ENCODE results near the gene PRKG1. TPM values are rescaled to one million over a fixed set of nuclear protein-coding genes. Genes with fewer than 3 reads are reported as not detected.
A peak's percentile ranks its signal among the peaks of the same experiment; 100 is the strongest.

PRKG1 gene
- total and polyA plus RNA-seq, 2 of the 4 experiments (the other 2 are of a cell fraction), result 3.5 to 18.3 TPM

GRCh38 chr10:51937308-51938140, 863.2 kb downstream of the PRKG1 start:
- POLR2A ChIA-PET (ENCODE audit: unreplicated experiment), result interaction anchor here (0.6 kb wide), 1 partner anchor 1271 kb away, joined by 3 read pairs; no protein-coding TSS in a partner anchor
- H4K8ac ChIP-seq (ENCODE audit: low read depth in 2 of 2, low read length in 2 of 2), result peak overlapping the region in 1 of 2 experiments; percentile 52; a peak in 1 of 4 replicates
- DNase-seq, result peak; percentile 91
- H3K27ac ChIP-seq (ENCODE audit: insufficient read depth, low read length), result peak overlapping the region; percentile 26; the same call in 1 of the 2 replicates
- H3K27me3 ChIP-seq (ENCODE audit: control insufficient read depth, insufficient read depth, low read length), result no peaks in the 10 kb centered on the region
- H4K20me1 ChIP-seq (ENCODE audit: insufficient read depth, low read length), result no peaks in the 10 kb centered on the region; the same call in 1 of the 2 replicates
- peak overlapping the region; percentile 64 for H3K4ac ChIP-seq (ENCODE audit: low read depth, low read length)
- dilution Hi-C loops (cut with HindIII; ENCODE audit: low sequenced_read_pairs, unreplicated experiment) (no loop called here), intact Hi-C loops (cut with micrococcal nuclease) (loop anchor here (5.0 kb wide), 2 partner anchors 40 to 280 kb away; no protein-coding TSS in a partner anchor), in situ Hi-C loops (cut with MboI; ENCODE audit: low sequenced_read_pairs) (no loop called here)
- no peak overlapping the region for H4K91ac ChIP-seq (ENCODE audit: insufficient read depth, low read depth, low read length)
- no peak overlapping the region for H2AK9ac ChIP-seq (replicated peaks; ENCODE audit: low read depth, low read length, poor library complexity)
- H3K4me1 ChIP-seq (ENCODE audit: control insufficient read depth, insufficient read depth, low read length), result no peaks in the 10 kb centered on the region; the same call in 1 of the 2 replicates
- 0 out of 2 replicates have a peak overlapping the region, but pooled peaks have one; percentile 51 for H3K14ac ChIP-seq (replicated peaks; ENCODE audit: low read depth, low read length)
- peak overlapping the region; percentile 4; the same call in 1 of the 2 replicates for H3K4me3 ChIP-seq (ENCODE audit: insufficient read depth, low read depth, low read length)
- no peaks in the 10 kb centered on the region for H3K36me3 ChIP-seq (ENCODE audit: control insufficient read depth, insufficient read depth, low read length)
- peak overlapping the region; percentile 16; the same call in 1 of the 2 replicates for H2BK120ac ChIP-seq (ENCODE audit: low read depth, low read length)
- CTCF ChIA-PET, result no interaction called here
- BruUV-seq (replicated peaks), result no TSS peak
- 29% methylated on average over 3 of the region's 7 CpGs; no CpG with 5 or more reads in 1 of the 2 experiments for WGBS, 2 experiments (ENCODE audit: extremely low coverage in 2 of 2, insufficient read length in 1 of 2)
- H3K9ac ChIP-seq (ENCODE audit: low read depth, low read length), result no peak overlapping the region
- H2BK15ac ChIP-seq (ENCODE audit: low read depth, low read length), result no peak overlapping the region
- TF ChIP-seq MAZ (IDR thresholded peaks at IDR 0.05; ENCODE audit: borderline replicate concordance, low read depth, low read length) (no peak), BHLHE40 (IDR thresholded peaks at IDR 0.05; ENCODE audit: low read depth, low read length) (peak; percentile 24; the same call in 1 of the 2 replicates), RCOR1 (IDR thresholded peaks at IDR 0.05; ENCODE audit: insufficient replicate concordance, low read length) (no peak), ELK1 (IDR thresholded peaks at IDR 0.05; ENCODE audit: borderline replicate concordance, low read depth, low read length) (no peak), RFX5 (IDR thresholded peaks at IDR 0.05; ENCODE audit: low read depth, low read length) (no peak), SMC3 (IDR thresholded peaks at IDR 0.05; ENCODE audit: low read depth, low read length) (no peak), FOS (IDR thresholded peaks at IDR 0.05; ENCODE audit: low read depth, low read length) (peak; percentile 83), CEBPB (IDR thresholded peaks at IDR 0.05; ENCODE audit: low read depth, low read length) (peak; percentile 75), MAFK (IDR thresholded peaks at IDR 0.05; ENCODE audit: low read depth, low read length) (no peak), USF2 (IDR thresholded peaks at IDR 0.05; ENCODE audit: low read depth, low read length) (no peak)
- H3K23ac ChIP-seq (ENCODE audit: low read depth, low read length), result no peak overlapping the region
- no peak overlapping the region; the same call in 1 of the 2 replicates for H3K56ac ChIP-seq (ENCODE audit: extremely low read depth, insufficient read depth, low read length)
- peak overlapping the region; percentile 6 for H3K18ac ChIP-seq (ENCODE audit: low read depth, low read length)
- H2BK5ac ChIP-seq (ENCODE audit: low read depth, low read length, poor library complexity, severe bottlenecking), result peak overlapping the region; percentile 94
- peak; percentile 96 for ATAC-seq (ENCODE audit: low read depth)
- no peaks in the 10 kb centered on the region for H3K9me3 ChIP-seq (ENCODE audit: control insufficient read depth, insufficient read depth, low read length)
- H3K4me2 ChIP-seq (ENCODE audit: low read depth, low read length), result peak overlapping the region; percentile 88
- peak overlapping the region; percentile 61; the same call in 1 of the 2 replicates for H2BK20ac ChIP-seq (ENCODE audit: low read depth, low read length)
- peaks cover 3% of the 10 kb centered on the region; the same call in 1 of the 2 replicates for H3K9me1 ChIP-seq (ENCODE audit: insufficient read depth, low read length)
- peak overlapping the region; percentile 82; the same call in 1 of the 2 replicates for H4K5ac ChIP-seq (ENCODE audit: low read depth, low read length)
- peak overlapping the region; percentile 49; the same call in 1 of the 2 replicates for H2AK5ac ChIP-seq (ENCODE audit: low read depth, low read length)
- H3K79me1 ChIP-seq (ENCODE audit: low read depth in 1 of 2, low read length in 2 of 2), result 0 out of 4 replicates have a peak, but pooled peaks cover 0 to 4% of the 10 kb centered on the region in 2 experiments
- H2AFZ ChIP-seq (replicated peaks; ENCODE audit: low read length, poor library complexity), result no peak overlapping the region
